Stimulated activated CD8-positive, alpha-beta memory T cell treated with anti-CD3 and anti-CD28 coated beads, Interleukin-4, amount 100 ng/mL, for 1 hour (primary cell): ENCODE measurements around the gene ERP27.

Experiments used
- DNase-seq, 2 donors: peaks; one replicate each; pipeline ENCODE4 v3.0.0-alpha.2; 2020; ENCODE audit warnings: low read depth in 2 of 2, low spot score in 1 of 2

Gene ERP27

GRCh38 chr12:14937014-14937413 lies 1.3 kb downstream of the ERP27 start:
- no peak for DNase-seq

- DNase-seq, result no peak
These were observed 2.0 kb downstream of the ERP27 start for GRCh38 chr12:14936224-14936861.

GRCh38 chr12:14935031-14935430 lies 3.3 kb downstream of the ERP27 start:
- DNase-seq, result no peak

GRCh38 chr12:14934511-14934910 lies 3.8 kb downstream of the ERP27 start:
- no peak for DNase-seq

GRCh38 chr12:14931791-14932560 lies 6.4 kb downstream of the ERP27 start:
- DNase-seq, result no peak

- DNase-seq, result no peak
These were observed 7.0 kb downstream of the ERP27 start for GRCh38 chr12:14931359-14931758.

GRCh38 chr12:14930299-14930698 lies 8.0 kb downstream of the ERP27 start:
- DNase-seq, result no peak

GRCh38 chr12:14928931-14929330 lies 9.4 kb downstream of the ERP27 start:
- DNase-seq, result no peak

- DNase-seq, result no peak
These were observed 11.1 kb downstream of the ERP27 start for GRCh38 chr12:14927267-14927666.

GRCh38 chr12:14924541-14924940 lies 13.8 kb downstream of the ERP27 start:
- DNase-seq, result no peak

- no peak for DNase-seq
These were observed 14.4 kb downstream of the ERP27 start for GRCh38 chr12:14923944-14924343.

- DNase-seq, result no peak
These were observed 17.1 kb downstream of the ERP27 start for GRCh38 chr12:14921218-14921617.

- no peak for DNase-seq
These were observed 17.7 kb downstream of the ERP27 start for GRCh38 chr12:14920475-14921126.

GRCh38 chr12:14919455-14919854 lies 18.9 kb downstream of the ERP27 start:
- no peak for DNase-seq

- no peak for DNase-seq
These were observed 22.6 kb downstream of the ERP27 start for GRCh38 chr12:14915736-14916135.

- no peak for DNase-seq
These were observed 25.0 kb downstream of the ERP27 start for GRCh38 chr12:14913381-14913781.

- no peak for DNase-seq
These were observed 27.2 kb downstream of the ERP27 start for GRCh38 chr12:14911131-14911530.

- no peak for DNase-seq
These were observed 28.0 kb downstream of the ERP27 start for GRCh38 chr12:14910090-14910915.

- DNase-seq, result no peak
These were observed 30.4 kb downstream of the ERP27 start for GRCh38 chr12:14907953-14908352.

- no peak for DNase-seq
These were observed 32.2 kb downstream of the ERP27 start for GRCh38 chr12:14906114-14906513.

GRCh38 chr12:14905269-14906004 lies 32.9 kb downstream of the ERP27 start:
- no peak for DNase-seq
